HG03135 (cell line): ENCODE results near the gene ARID1A.

Experiments
- ATAC-seq: cut with Tn5 transposase; IDR thresholded peaks from one replicate; pipeline ENCODE4 v1.9.1; 2021; ENCODE audit warnings: mild to moderate bottlenecking, moderate library complexity; ENCODE audit not compliant: unreplicated experiment

ARID1A gene

DNA sequence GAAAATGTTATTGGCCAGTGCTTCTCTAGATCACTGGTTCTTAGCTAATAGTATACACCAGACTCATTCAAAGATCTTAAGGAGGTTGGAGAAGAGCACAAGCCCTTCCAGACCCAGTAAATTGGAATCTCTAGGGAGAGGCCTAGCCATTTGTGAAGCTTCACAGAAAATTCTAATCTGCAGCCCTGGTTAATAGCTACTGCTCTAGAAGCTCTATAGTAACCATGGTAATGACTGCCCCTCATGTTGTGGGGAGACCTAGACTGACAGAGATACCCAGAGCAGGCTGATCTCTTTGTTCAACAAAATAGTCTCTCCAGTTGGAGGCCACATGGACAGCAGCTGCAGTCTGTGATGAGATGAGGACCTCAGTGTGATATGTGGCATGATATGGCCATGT lies 31.7 kb downstream of the ARID1A start:
- no peak for ATAC-seq

DNA sequence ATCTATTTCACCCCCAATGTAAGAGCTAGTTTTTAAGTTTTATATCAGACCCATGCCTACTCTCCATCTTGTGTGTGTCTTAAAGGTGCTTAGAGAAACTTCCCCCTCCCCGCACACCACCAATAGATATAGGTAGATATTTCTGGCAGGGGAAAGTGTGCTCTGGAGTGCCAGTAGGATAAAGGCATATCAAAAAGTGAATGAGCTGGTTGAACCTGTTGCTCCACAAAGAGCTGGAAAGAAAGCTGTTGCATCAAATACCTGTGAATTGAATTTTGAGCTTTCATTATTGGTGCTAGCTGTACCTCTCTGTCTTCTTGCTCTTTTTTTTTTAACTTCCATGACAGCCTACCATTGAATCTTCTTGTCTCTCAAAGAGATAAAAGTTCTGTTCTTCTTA lies 32.8 kb downstream of the ARID1A start:
- no peak for ATAC-seq

DNA sequence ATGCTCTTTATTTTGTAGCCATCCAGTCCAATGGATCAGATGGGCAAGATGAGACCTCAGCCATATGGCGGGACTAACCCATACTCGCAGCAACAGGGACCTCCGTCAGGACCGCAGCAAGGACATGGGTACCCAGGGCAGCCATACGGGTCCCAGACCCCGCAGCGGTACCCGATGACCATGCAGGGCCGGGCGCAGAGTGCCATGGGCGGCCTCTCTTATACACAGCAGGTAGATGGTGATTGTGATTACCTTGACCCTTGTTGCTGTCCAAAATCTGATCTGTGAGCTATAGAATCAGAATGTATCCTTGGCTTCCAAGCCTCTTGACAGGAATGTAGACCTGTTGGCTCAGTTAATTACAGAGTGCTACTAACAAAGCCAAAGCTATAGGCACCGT lies 33.8 kb downstream of the ARID1A start:
- ATAC-seq: no peak

DNA sequence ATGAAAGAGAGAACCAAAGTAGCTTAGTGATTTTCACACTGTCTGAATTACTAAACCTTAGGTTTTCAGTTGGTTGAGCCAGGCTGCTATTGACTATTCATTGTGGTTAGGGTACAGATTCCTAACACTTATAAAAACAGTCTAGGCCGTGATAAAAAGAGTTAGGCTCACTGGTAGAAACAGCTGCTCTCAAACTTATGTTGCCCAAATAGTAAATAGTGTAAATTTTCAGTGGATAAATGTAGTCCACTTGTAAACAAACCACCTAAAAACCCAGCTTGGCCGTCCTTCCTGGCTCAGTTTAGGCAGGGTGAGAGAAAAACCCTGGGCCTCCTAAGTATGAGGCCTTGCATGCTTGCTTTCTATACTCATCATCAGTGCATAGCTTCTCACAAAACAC lies 34.9 kb downstream of the ARID1A start:
- ATAC-seq: no peak

DNA sequence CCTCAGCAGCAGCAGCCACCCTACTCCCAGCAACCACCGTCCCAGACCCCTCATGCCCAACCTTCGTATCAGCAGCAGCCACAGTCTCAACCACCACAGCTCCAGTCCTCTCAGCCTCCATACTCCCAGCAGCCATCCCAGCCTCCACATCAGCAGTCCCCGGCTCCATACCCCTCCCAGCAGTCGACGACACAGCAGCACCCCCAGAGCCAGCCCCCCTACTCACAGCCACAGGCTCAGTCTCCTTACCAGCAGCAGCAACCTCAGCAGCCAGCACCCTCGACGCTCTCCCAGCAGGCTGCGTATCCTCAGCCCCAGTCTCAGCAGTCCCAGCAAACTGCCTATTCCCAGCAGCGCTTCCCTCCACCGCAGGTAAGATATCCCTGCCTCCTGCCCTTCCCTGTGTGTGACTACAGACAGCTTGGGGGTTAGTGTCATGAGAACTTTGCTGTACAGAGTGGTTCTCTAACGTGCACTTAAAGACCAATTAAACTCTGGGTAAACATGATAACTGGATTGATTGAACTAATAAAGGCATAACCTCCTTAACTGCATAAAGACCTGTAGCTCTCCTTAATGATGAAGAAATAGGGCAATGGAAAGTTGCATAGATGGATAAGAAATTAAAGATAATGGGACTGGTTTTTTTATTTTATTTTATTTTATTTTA lies 35.6 kb downstream of the ARID1A start:
- no peak for ATAC-seq

DNA sequence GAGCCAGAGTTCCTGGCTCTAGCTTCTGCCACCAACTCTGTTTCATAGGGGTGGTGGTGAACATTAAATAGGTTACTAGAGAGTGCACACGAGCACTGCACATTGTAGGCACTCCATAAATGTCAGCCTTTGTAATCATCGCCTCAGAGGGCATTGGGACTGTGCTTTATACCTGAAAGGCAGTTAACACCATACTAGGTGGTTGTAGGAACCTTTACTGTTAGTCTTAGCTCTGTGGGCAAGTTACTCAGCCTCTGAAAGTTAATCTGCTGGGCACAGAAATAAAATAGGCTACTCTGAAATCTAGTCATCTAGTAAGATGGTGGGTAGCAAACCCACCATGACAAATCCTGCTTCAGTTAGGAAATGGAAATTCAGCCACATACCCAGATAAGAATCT lies 37.6 kb downstream of the ARID1A start:
- ATAC-seq: no peak

DNA sequence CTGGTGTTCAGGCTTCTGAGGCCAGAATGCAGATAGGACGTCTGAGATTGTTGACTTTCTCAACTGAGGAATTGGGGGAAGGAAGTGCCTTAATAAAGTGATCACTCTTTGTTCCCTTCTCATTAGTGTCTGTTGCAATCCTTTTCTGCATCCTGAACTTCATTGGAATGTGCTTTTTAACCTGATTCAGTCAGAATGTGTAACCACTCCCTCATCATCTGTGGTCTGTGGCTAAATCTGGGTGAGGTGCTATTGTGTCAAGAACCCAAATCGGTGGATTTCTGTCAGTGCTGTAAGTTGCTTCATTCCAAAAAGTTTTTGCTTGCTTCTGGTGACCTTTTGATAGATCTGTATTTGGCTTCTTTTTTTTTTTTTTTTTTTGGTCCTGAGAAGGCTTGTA lies 38.2 kb downstream of the ARID1A start:
- no peak for ATAC-seq

DNA sequence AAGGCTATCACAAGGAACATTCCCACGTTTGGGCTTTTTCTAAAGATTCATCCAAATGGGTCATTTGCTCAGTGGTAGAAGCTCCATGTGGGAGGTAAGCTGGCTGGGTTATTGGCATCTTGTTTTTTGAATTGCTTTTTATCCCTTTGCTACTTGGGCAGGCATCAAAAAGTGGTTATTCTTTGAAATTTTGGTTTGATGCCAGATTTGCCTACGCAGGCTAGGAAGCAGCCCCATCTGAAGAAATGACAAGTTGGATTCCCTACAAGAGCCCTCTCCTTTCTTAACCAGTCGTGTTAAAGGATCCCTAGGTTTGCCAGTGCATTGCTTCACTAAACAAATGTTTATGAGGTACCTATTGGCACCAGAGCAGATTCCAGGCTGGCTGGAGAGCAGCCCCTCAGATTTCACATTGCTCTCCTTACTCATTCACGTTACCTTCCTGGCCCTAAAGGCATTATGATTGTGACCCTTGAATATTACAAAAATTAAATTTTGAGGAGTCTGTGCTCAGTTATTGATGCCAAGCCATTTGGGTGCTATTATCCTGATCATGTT lies 38.8 kb downstream of the ARID1A start:
- ATAC-seq: no peak

DNA sequence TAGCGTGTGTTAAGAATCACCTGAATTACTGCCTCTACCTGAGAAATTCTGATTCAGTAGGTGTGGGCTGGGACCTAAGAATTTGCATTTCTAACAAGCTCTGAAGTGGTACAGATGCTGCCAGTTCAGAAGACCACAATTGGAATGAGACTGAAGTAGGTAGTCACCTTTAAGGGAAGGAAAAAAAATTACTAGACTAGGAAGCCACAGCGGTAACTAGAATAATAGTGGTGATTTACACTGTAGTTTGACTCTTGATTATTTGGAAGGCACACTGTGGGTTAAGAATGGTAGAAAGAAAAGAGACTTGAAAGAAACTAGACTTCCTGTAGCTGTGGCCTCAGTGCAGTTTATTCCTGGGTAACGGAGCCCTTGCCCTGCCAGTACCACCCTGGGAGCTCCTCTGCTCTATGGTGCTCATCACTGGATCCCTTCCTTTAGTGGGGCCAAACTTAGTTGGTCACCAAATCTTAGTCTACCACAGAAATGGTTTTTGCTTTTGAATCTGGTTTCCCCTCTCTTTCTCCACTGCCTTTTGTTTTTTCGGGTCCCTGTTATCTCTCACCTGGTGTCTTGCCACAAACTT lies 43.6 kb downstream of the ARID1A start:
- ATAC-seq: no peak

DNA sequence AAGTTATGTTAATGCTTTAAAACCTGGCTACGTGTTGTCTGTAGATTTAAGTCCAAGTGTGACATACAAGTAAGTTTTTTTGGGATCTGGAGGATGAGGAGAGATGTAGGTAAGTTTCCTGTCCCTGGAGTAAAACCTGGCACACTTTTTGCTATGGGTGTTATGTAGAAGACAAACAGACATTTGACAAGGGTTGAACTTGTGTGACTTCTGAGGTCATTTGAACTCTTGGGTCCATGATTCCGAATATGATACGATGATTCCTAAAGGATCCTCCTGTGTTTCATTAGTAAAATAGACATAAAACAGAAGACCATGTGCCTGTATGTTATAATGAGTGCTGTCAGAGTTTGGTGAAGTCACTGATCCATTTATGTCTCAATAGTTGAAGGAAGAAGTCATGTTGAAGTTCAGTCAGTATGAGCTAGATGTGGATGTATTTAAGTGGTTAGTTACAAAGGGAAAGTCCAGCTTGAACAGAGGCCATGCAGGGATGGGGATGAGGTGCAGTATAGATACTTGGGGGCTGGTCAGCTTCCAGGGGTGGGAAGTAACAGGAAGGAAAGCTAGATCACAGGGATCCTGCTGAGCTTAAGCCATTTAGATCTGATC lies 44.3 kb downstream of the ARID1A start:
- no peak for ATAC-seq

DNA sequence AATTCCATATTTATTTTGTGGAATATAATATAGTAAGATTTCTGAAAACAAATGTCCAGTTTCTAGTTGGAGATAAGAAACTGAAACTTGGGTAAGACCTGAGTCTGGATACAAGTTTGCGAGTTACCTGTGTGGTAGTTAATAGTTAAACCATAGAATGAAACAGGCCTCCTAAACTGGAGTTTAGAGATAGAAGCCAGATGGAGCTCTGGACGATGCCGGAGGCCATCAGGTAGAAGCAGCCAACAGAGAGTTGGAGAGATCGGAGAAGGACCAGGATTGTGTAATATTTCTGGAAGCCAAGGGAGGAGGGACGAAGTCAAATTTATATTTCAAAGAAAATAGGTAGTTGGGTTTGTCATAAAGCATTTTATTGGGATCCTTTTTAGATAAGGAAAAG lies 45.1 kb downstream of the ARID1A start:
- no peak for ATAC-seq

DNA sequence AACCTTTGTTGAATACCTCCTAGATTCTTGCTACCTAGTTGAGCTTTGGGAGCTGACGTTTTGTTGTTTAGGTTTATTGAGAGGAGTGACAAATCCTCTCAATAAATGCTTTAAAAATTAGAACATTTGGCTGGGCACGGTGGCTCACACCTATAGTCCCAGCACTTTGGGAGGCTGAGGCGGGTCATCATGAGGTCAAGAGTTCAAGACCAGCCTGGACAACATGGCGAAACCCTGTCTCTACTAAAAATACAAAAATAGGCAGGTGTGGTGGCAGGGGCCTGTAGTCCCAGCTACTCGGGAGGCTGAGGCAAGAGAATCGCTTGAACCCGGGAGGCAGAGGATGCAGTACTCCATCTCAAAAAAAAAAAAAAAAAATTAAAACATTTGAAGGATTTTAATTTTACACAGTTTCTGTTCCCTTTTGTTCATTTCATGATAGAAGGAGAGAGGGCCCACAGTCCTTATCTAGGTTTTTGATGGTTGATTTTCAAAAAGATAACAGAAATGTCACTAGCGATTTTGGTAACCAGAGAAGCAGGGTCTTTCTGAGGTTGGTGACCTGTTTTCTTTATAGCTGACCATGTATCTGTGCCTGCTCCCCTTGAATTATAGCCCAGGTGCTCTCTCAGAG lies 47.7 kb downstream of the ARID1A start:
- ATAC-seq: no peak

DNA sequence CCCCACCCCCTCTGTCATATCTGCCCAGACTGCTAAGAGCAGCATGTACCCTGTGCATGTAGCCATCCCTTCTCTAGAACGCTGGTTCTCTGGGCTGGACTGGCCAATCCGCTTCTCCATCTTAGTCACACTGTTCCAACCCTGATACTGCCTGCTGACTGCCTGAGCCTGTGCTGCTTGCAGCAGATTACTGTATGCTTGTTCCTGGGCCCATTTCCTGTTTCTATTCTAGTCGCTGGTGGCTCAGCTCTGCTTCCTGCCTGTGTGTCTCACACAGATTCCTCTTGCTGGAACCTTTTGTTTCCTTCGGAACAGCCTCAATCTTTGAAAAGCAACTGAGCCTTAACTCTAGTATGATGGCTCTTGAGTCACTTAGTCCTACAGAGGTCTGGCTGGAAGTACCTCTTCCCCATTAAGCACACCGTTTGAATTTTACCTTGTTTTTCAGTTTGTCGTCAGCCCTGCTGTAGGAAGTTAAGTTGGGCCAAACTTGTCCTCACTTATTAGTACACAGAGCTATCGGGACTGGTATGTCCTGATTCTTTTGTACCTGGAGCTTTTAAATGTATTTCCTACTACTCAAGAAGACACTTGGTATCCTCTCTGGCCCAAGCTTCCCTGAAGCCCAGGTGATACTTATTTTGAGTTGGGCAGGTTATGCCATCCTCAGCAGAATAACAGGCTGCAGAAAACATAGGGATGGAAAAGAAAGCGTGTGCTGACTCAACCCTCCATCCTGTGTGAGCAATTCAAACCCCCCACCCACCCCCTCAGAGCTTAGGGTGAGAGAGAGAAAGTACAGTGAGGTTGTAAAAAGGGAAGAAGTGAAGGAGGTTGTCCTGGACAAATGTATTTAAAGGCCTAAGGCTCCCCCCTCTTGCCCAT lies 48.5 kb downstream of the ARID1A start:
- ATAC-seq: peak; percentile 91

DNA sequence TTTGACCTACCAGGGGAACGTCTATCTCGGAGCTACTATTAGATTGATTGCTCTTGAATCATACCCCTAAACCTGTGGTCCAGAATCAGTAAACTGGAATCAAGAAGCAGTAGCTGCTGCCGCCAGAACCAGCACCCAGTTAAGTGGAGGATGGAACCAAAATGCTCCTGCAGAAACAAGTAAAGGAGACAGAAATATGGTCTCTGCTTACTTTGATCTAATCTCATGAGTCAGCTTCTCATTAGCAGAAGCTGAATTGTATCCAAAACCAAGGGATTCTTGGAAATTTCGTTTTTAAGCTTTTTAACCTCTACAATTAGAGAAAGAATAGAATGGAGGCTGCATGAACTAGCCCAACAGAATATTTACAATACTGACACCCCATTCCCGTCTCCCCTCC lies 49.4 kb downstream of the ARID1A start:
- ATAC-seq: no peak

DNA sequence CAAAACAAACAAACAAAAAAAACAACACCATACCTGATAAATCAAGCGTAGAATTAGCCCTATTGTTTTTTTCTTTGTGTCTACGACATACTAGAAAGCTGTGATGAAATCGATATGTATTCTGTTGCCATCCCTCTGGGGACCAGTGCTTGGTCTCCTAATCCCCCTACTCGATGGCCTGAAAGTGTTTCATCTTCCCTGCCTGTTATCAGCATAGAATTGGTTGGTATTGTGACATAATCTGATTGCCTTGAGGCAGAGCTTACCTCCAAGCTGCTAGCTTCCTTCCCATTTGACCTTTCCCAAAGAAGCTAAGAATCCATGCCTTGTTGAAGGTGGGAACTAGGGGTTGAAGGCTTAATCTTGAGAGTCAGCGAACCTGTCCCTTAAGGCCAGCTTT lies 51.2 kb downstream of the ARID1A start:
- ATAC-seq: no peak

DNA sequence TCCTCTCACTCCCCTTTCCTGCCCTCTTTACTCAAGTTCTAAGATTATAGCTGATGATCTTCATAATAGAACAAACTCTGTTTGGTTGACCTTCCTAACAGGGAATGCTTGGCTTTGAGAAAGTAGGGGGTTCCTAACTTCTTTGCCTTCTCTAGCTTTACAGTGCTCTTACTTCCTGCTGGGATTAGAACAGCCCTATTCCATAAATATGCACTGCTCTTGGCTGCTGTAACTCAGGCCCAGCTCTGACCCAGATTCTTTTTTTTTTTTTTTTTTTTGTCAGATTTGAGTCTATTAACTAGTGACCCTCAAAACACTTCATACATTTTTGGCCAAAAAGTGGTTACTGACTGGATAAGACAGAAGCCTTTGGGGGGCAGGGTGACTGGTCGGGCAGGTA lies 52.5 kb downstream of the ARID1A start:
- ATAC-seq: no peak

DNA sequence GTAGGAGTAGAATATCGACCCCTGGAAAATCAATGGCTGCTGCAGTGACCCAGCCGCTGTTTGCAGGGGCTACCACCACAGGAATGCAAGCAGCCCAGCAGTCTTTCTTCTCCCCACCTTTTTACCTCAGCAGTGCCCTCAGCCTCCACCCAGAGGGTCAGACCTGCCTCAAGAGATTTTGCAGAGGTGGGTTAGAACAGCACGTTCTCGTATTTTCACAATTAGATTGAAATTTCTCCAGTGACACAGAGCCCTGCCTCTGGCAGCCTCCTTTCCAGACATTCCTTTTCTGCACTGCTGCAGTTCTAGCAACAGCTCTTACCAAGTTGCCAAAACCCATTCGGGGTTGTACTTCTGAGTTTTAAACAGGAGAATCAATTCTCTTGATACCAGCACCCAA lies 53.6 kb downstream of the ARID1A start:
- ATAC-seq: no peak

DNA sequence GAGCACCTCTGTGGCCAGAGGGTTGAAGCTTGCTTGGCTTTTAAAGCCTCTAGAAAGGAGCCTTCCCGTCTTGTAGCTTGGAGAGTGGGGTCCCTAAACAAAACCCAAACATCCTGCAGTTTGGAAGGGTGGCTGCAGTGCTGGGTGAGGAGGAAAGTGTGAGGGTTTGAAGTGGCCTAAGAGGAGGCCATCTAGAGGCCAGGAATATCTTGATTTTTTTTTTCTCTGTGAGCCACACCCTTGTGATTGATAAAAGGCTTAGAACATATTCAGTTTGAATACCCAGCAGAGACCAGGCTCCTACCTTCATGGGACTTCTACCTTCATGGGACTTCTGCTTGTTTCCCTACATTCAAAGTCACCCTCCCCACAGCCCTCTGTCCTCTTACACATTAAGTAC lies 54.6 kb downstream of the ARID1A start:
- ATAC-seq: no peak

DNA sequence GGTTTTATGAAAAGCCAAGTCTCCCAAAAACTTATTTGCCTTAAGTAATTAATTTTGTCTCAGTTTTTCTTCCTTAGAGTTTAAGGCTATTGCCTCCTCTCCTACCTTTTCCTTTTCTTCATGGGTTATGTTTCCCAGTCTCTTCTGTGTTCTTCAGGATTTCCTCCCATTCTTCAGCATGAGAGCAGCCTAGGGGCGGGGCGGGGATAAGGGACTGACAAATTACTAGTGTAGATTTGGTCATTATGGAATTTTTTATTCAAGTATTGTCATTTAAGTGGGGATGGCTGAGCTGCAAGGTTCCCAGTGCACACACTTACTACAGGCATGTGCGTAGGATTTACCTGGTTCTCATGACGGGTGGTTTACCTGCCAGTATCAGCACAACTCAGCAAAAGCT lies 56.7 kb downstream of the ARID1A start:
- ATAC-seq: no peak

DNA sequence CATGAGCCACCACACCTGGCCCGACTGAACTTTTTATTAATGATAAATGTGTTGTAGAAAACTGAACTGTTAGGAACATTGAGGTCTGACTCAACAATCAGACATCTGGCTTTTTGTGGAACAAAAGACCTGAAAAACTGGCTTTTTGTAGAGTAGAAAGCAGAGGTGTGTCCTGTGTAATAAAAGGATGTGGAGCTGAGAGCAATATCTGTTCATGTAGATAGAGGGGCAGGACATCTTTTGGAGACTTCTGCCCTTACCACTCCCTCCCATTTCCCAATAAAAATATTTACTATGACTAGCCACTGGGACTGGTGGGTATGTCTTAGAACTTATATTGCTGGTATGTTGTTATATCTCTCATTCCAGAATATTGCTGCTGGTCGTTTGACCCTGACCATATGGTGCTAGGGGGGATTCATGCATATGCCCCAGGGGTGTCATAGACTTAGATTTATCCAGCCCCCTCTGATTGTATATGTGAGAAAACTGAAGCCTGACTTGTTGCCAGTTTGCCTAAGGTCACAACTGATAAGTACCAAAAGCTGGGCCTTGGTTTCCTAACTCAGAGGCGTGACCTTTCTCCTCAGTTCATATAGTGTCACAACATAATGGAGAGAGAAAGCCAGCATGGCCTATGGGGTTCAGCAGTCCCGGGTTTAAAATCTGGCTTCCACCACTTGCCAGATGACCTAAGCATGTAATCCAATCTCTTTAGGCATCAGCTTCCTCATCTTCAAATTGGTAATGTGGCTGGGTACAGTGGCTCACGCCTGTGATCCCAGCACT lies 58.5 kb downstream of the ARID1A start:
- ATAC-seq: no peak
